ENCODE results near the gene ALPG.
"Not testable (repeated sequence)": the region's sequence is repeated elsewhere in the genome, so short reads cannot be mapped to it uniquely, and the experiment has no call there.

The ALPG gene

GRCh38 chr2:232440220-232441018 lies 33.8 kb downstream of the ALPG start:
- peak; percentile 46 to 92 for DNase-seq (ENCODE audit: low spot score in 2 of 2)
- not testable (repeated sequence) for H3K9me3 ChIP-seq; H3K4me3 ChIP-seq; H3K4me1 ChIP-seq; H3K36me3 ChIP-seq (replicated peaks); H3K27me3 ChIP-seq (ENCODE audit: low read depth)
- in situ Hi-C loops (cut with MboI; ENCODE audit: low sequenced_read_pairs) = loop anchor here (10.0 kb wide), 1 partner anchor 116 kb away; no protein-coding TSS in a partner anchor

DNA sequence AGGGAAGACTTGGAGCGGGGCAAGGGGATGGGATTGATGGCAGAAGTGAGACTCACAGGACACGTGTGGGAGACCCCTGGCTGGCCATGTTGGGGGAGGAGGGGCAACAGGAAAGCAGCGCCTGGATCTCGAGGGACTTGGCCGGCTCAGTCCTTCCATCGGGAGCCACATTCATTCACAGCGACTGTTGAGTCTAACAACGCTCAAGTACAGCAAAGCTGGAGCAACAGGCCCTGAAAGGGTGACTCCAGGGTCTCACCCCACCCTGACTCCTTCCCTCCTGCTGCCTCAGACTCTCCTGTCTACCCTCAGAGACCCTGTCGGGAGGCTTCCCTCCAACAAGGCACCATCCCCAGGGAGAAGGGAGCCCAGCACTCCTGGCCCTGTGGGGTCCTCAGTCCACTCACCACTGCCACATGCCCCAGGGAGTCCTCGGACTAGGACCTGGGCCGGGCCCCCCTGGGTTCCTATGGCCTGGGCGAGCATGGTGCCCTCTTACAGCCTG lies 34.6 kb downstream of the ALPG start:
- Histone ChIP-seq H3K4me1 (no peaks in the 10 kb centered on the region), H3K9me3 (no peaks in the 10 kb centered on the region)
- in situ Hi-C loops (cut with MboI; ENCODE audit: low sequenced_read_pairs) = loop anchor here (10.0 kb wide), 1 partner anchor 116 kb away; no protein-coding TSS in a partner anchor

DNA sequence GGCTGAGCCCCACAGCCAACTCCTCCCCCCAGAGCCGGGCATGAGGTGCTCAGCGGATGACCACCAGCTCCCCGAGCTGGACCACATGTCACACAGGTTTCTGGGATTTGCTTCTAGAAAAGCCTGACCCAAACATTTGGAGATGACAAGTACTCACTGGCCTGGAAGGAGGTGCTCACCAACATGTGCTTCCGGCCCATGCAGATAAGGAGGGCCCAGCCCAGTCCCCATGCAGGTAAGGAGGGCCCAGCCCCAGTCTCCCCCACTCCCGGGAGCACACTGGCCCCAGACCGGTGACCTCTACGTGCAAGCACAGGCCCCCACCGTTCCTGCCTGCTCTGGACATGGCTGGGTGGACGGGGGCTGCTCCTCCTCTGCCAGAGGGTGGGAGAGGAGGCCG lies 35.3 kb downstream of the ALPG start:
- H3K9me3 ChIP-seq; H3K27me3 ChIP-seq (ENCODE audit: low read depth); H3K4me1 ChIP-seq; DNase-seq (ENCODE audit: low spot score in 2 of 2); H3K36me3 ChIP-seq (replicated peaks); H3K4me3 ChIP-seq: not testable (repeated sequence)
- in situ Hi-C loops (cut with MboI; ENCODE audit: low sequenced_read_pairs) = loop anchor here (10.0 kb wide), 1 partner anchor 117 kb away; no protein-coding TSS in a partner anchor

More for the DNA sequence above, 34.6 kb downstream of the ALPG start:
- DNase-seq (ENCODE audit: low spot score in 2 of 2) = no peak
- H3K36me3 ChIP-seq (replicated peaks) = no peaks in the 10 kb centered on the region
- H3K27me3 ChIP-seq (ENCODE audit: low read depth) = no peaks in the 10 kb centered on the region
- H3K4me3 ChIP-seq = no peak overlapping the region

DNA sequence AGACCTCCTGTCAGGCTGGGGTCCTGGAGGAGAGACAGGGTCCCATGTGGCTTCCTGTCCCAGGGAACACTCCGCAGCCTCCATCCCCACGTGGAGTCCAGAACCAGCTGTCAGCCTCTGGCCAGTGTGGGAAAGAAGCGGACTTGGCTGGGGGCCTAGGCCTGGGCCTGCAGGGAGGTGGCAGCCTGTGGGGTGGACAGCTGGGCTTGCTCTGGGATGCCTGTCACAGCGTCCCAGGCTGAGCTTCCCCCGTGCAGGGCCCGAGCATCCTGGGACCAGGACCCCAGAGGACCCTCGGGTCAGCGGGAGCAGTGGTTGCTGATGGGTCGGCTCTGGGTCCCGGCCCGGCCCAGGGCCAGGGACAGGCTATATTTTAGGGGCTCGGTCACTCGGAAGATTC lies 35.8 kb downstream of the ALPG start:
- not testable (repeated sequence) for DNase-seq (ENCODE audit: low spot score in 2 of 2); H3K4me1 ChIP-seq; H3K4me3 ChIP-seq; H3K36me3 ChIP-seq (replicated peaks); H3K9me3 ChIP-seq; H3K27me3 ChIP-seq (ENCODE audit: low read depth)
- in situ Hi-C loops (cut with MboI; ENCODE audit: low sequenced_read_pairs) = loop anchor here (10.0 kb wide), 1 partner anchor 118 kb away; no protein-coding TSS in a partner anchor

GRCh38 chr2:232443047-232443446 lies 36.4 kb downstream of the ALPG start:
- not testable (repeated sequence) for H3K4me1 ChIP-seq; DNase-seq (ENCODE audit: low spot score in 2 of 2); H3K36me3 ChIP-seq (replicated peaks); H3K4me3 ChIP-seq; H3K27me3 ChIP-seq (ENCODE audit: low read depth); H3K9me3 ChIP-seq
- in situ Hi-C loops (cut with MboI; ENCODE audit: low sequenced_read_pairs) = loop anchor here (10.0 kb wide), 1 partner anchor 118 kb away; no protein-coding TSS in a partner anchor

- DNase-seq (ENCODE audit: low spot score in 2 of 2); H3K36me3 ChIP-seq (replicated peaks); H3K4me1 ChIP-seq; H3K9me3 ChIP-seq; H3K4me3 ChIP-seq; H3K27me3 ChIP-seq (ENCODE audit: low read depth): not testable (repeated sequence)
- in situ Hi-C loops (cut with MboI; ENCODE audit: low sequenced_read_pairs) = loop anchor here (10.0 kb wide), 1 partner anchor 119 kb away; no protein-coding TSS in a partner anchor
Measured at GRCh38 chr2:232443669-232444408, 37.2 kb downstream of the ALPG start.

- H3K4me3 ChIP-seq = no peak overlapping the region
- DNase-seq (ENCODE audit: low spot score in 2 of 2) = peak; percentile 24 to 77
- in situ Hi-C loops (cut with MboI; ENCODE audit: low sequenced_read_pairs) = loop anchor here (10.0 kb wide), 1 partner anchor 120 kb away; no protein-coding TSS in a partner anchor
Measured at GRCh38 chr2:232444409-232445148, 37.9 kb downstream of the ALPG start.

DNA sequence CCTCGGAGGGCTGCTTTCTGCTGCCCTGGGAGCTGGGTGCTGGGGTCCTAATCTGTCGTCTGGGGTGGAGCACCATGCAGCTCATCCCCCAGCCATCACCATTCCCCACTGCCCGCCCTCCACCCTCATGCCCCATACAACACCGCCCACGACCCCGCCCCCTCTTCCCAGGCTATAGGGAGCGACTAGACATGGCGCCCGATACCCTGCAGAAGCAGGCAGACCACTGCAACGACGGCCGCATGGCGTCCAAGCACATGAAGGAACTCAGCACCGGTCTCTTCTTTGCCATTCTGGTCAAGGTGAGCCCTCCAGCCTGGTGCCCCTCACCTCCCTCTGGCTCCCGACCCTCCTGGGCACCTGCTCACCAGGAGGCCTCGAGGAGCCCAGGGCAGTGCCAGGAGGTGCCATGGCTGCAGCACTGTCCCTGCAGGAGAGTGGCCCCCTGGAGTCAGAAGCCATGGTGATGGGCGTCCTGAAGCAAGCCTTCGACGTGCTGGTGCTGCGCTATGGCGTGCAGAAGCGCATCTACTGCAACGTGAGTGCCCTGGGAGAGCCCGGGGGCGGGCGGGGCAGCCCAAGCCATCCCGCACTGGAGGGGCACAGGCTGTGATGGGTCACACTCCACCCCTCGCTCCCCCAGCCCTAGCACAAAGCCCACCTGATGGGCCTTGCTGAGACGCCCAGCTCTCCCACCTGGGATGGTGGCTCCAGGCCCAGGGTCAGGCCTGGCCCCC lies 38.7 kb downstream of the ALPG start:
- not testable (repeated sequence) for DNase-seq (ENCODE audit: low spot score in 2 of 2); H3K4me3 ChIP-seq; H3K36me3 ChIP-seq (replicated peaks); H3K9me3 ChIP-seq; H3K4me1 ChIP-seq; H3K27me3 ChIP-seq (ENCODE audit: low read depth)
- in situ Hi-C loops (cut with MboI; ENCODE audit: low sequenced_read_pairs) = loop anchor here (10.0 kb wide), 1 partner anchor 121 kb away; no protein-coding TSS in a partner anchor

More at GRCh38 chr2:232444409-232445148, 37.9 kb downstream of the ALPG start:
- H3K4me1 ChIP-seq = no peaks in the 10 kb centered on the region
- no peaks in the 10 kb centered on the region for H3K9me3 ChIP-seq
- H3K27me3 ChIP-seq (ENCODE audit: low read depth) = no peaks in the 10 kb centered on the region
- H3K36me3 ChIP-seq (replicated peaks) = no peaks in the 10 kb centered on the region

DNA sequence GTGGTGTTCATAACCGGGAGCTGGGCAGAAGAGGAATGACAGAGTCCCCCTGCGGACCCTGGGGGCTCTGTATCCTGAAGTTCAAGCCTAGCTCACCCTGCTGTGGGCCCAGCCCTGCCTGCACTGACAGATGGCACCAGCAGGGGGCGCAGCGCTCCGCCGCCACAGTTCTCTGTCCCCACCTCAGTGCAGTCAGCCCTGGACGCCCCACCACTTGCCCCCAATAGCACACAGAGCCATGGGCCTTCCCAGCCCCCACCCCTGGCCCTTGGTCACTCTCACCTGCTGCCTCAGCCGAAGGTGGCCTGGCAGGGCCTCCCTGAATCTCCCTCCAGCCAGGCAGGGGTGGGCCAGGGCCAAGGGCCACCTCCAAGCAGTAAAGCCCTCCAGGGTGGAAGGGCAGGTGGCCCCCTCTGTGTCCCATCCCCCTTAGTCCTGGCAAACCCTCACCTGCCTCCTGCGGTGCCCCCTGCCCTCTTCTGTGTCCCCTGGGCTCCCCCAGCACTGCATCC lies 39.7 kb downstream of the ALPG start:
- in situ Hi-C loops (cut with MboI; ENCODE audit: low sequenced_read_pairs) = loop anchor here (10.0 kb wide), 1 partner anchor 122 kb away; no protein-coding TSS in a partner anchor
- not testable (repeated sequence) for H3K36me3 ChIP-seq (replicated peaks)

GRCh38 chr2:232447091-232447620 lies 40.5 kb downstream of the ALPG start:
- H3K27me3 ChIP-seq (ENCODE audit: low read depth) = no peaks in the 10 kb centered on the region
- H3K9me3 ChIP-seq = no peaks in the 10 kb centered on the region
- no peaks in the 10 kb centered on the region for H3K36me3 ChIP-seq (replicated peaks)
- no peak overlapping the region for H3K4me3 ChIP-seq
- DNase-seq (ENCODE audit: low spot score in 2 of 2) = no peak
- in situ Hi-C loops (cut with MboI; ENCODE audit: low sequenced_read_pairs) = loop anchor here (10.0 kb wide), 1 partner anchor 122 kb away; no protein-coding TSS in a partner anchor
- no peaks in the 10 kb centered on the region for H3K4me1 ChIP-seq

More for the DNA sequence above, 39.7 kb downstream of the ALPG start:
- not testable (repeated sequence) for H3K27me3 ChIP-seq (ENCODE audit: low read depth); H3K4me1 ChIP-seq; H3K9me3 ChIP-seq; H3K4me3 ChIP-seq; DNase-seq (ENCODE audit: low spot score in 2 of 2)

- H3K4me3 ChIP-seq = no peak overlapping the region
- no peaks in the 10 kb centered on the region for H3K9me3 ChIP-seq
- no peaks in the 10 kb centered on the region for H3K36me3 ChIP-seq (replicated peaks)
- DNase-seq (ENCODE audit: low spot score in 2 of 2) = no peak
- in situ Hi-C loops (cut with MboI; ENCODE audit: low sequenced_read_pairs) = loop anchor here (10.0 kb wide), 1 partner anchor 123 kb away; no protein-coding TSS in a partner anchor
- H3K27me3 ChIP-seq (ENCODE audit: low read depth) = no peaks in the 10 kb centered on the region
- H3K4me1 ChIP-seq = no peaks in the 10 kb centered on the region
Measured at GRCh38 chr2:232447638-232448303, 41.1 kb downstream of the ALPG start.

GRCh38 chr2:232448304-232448690 lies 41.7 kb downstream of the ALPG start:
- Histone ChIP-seq H3K4me1 (no peaks in the 10 kb centered on the region), H3K27me3 (ENCODE audit: low read depth) (no peaks in the 10 kb centered on the region), H3K36me3 (replicated peaks) (no peaks in the 10 kb centered on the region), H3K4me3 (no peak overlapping the region), H3K9me3 (no peaks in the 10 kb centered on the region)
- in situ Hi-C loops (cut with MboI; ENCODE audit: low sequenced_read_pairs) = loop anchor here (10.0 kb wide), 1 partner anchor 123 kb away; no protein-coding TSS in a partner anchor
- no peak for DNase-seq (ENCODE audit: low spot score in 2 of 2)
